ENCODE results near the gene LRP5. TPM values are rescaled to one million over a fixed set of nuclear protein-coding genes. Genes with fewer than 3 reads are reported as not detected.

Gene LRP5
- total RNA-seq, 1 experiment from 2014 or later = 67.0 TPM

- Histone ChIP-seq H3K36me3 (ENCODE audit: insufficient read depth, low read length, poor library complexity, severe bottlenecking) (peaks cover 41% of the 10 kb centered on the region), H3K4me3 (ENCODE audit: low read depth, low read length, poor library complexity, severe bottlenecking) (no peak overlapping the region), H3K4me1 (ENCODE audit: insufficient read depth, low read length, poor library complexity, severe bottlenecking) (no peaks in the 10 kb centered on the region), H3K27ac (ENCODE audit: low read depth, low read length, poor library complexity, severe bottlenecking) (no peak overlapping the region), H3K9me3 (ENCODE audit: low read depth, low read length, poor library complexity, severe bottlenecking) (no peaks in the 10 kb centered on the region), H3K27me3 (replicated peaks; ENCODE audit: insufficient read depth, low read depth, low read length, poor library complexity) (no peaks in the 10 kb centered on the region)
- no peak for DNase-seq (ENCODE audit: low spot score)
- ChIA-PET POLR2A (ENCODE audit: low non-redundant PET) (no interaction called here), CTCF (no interaction called here)
- intact Hi-C loops (cut with micrococcal nuclease; ENCODE audit: unreplicated experiment) = no loop called here
- TF ChIP-seq CTCF (conservative IDR thresholded peaks at IDR 0.05; ENCODE audit: low read depth, low read length) (no peak), EZH2 (IDR thresholded peaks at IDR 0.05; ENCODE audit: borderline replicate concordance, low read depth, low read length, poor library complexity, severe bottlenecking) (no peak)
- BruUV-seq (replicated peaks) = no TSS peak
Measured at GRCh38 chr11:68388595-68389198, 76.3 kb downstream of the LRP5 start.

- intact Hi-C loops (cut with micrococcal nuclease; ENCODE audit: unreplicated experiment) = no loop called here
- no peak for TF ChIP-seq EZH2 (IDR thresholded peaks at IDR 0.05; ENCODE audit: borderline replicate concordance, low read depth, low read length, poor library complexity, severe bottlenecking)
- TF ChIP-seq CTCF (conservative IDR thresholded peaks at IDR 0.05; ENCODE audit: low read depth, low read length) = no peak
- H3K27me3 ChIP-seq (replicated peaks; ENCODE audit: insufficient read depth, low read depth, low read length, poor library complexity) = no peaks in the 10 kb centered on the region
- POLR2A ChIA-PET (ENCODE audit: low non-redundant PET) = no interaction called here
- H3K4me1 ChIP-seq (ENCODE audit: insufficient read depth, low read length, poor library complexity, severe bottlenecking) = no peaks in the 10 kb centered on the region
- BruUV-seq (replicated peaks) = no TSS peak
- no peak overlapping the region for H3K27ac ChIP-seq (ENCODE audit: low read depth, low read length, poor library complexity, severe bottlenecking)
- CTCF ChIA-PET = no interaction called here
- H3K9me3 ChIP-seq (ENCODE audit: low read depth, low read length, poor library complexity, severe bottlenecking) = no peaks in the 10 kb centered on the region
- H3K36me3 ChIP-seq (ENCODE audit: insufficient read depth, low read length, poor library complexity, severe bottlenecking) = peaks cover 41% of the 10 kb centered on the region
- H3K4me3 ChIP-seq (ENCODE audit: low read depth, low read length, poor library complexity, severe bottlenecking) = no peak overlapping the region
- DNase-seq (ENCODE audit: low spot score) = no peak
Measured at GRCh38 chr11:68390315-68390714, 77.9 kb downstream of the LRP5 start.

- POLR2A ChIA-PET (ENCODE audit: low non-redundant PET) = no interaction called here
- Histone ChIP-seq H3K36me3 (ENCODE audit: insufficient read depth, low read length, poor library complexity, severe bottlenecking) (peaks cover 26% of the 10 kb centered on the region), H3K4me1 (ENCODE audit: insufficient read depth, low read length, poor library complexity, severe bottlenecking) (no peaks in the 10 kb centered on the region), H3K27ac (ENCODE audit: low read depth, low read length, poor library complexity, severe bottlenecking) (no peak overlapping the region), H3K4me3 (ENCODE audit: low read depth, low read length, poor library complexity, severe bottlenecking) (no peak overlapping the region), H3K27me3 (replicated peaks; ENCODE audit: insufficient read depth, low read depth, low read length, poor library complexity) (no peaks in the 10 kb centered on the region), H3K9me3 (ENCODE audit: low read depth, low read length, poor library complexity, severe bottlenecking) (no peaks in the 10 kb centered on the region)
- BruUV-seq (replicated peaks) = no TSS peak
- CTCF ChIA-PET = no interaction called here
- intact Hi-C loops (cut with micrococcal nuclease; ENCODE audit: unreplicated experiment) = no loop called here
- DNase-seq (ENCODE audit: low spot score) = no peak
- TF ChIP-seq CTCF (conservative IDR thresholded peaks at IDR 0.05; ENCODE audit: low read depth, low read length) (no peak), EZH2 (IDR thresholded peaks at IDR 0.05; ENCODE audit: borderline replicate concordance, low read depth, low read length, poor library complexity, severe bottlenecking) (no peak)
Measured at GRCh38 chr11:68392822-68393221, 80.4 kb downstream of the LRP5 start.
